WTC11 (cell line): ENCODE measurements around the gene NLRP13.

Experiments used
- ATF1 ChIP-seq: sonication (generic); formaldehyde crosslinking; IDR thresholded peaks from 2 replicates; pipeline ENCODE4 v1.8.1; 2023; ENCODE audit warnings: mild to moderate bottlenecking, moderate library complexity, missing genetic modification reagents
- CREB1 ChIP-seq: sonication (generic); formaldehyde crosslinking; IDR thresholded peaks from 2 replicates; pipeline ENCODE4 v1.8.0; 2023; ENCODE audit warnings: mild to moderate bottlenecking, missing genetic modification reagents
- CTCF ChIP-seq: fragments of 200-600 bp; IDR thresholded peaks from 2 replicates; pipeline ENCODE4 v1.8.0; 2022; ENCODE audit warnings: antibody characterized with exemption
- GABPB1 ChIP-seq: sonication (generic); formaldehyde crosslinking; IDR thresholded peaks from 2 replicates; pipeline ENCODE4 v1.8.1; 2023; ENCODE audit warnings: mild to moderate bottlenecking, missing genetic modification reagents
- MXD4 ChIP-seq: fragments of 250-450 bp; sonication (Bioruptor Pico); IDR thresholded peaks from 2 replicates; pipeline ENCODE4 v1.8.0; 2021; ENCODE audit warnings: mild to moderate bottlenecking, moderate library complexity, borderline replicate concordance
- NR1H2 ChIP-seq: sonication (generic); formaldehyde crosslinking; IDR thresholded peaks from 2 replicates; pipeline ENCODE4 v1.9.0; 2021; ENCODE audit warnings: mild to moderate bottlenecking, moderate library complexity, missing genetic modification reagents
- RELA ChIP-seq: sonication (generic); formaldehyde crosslinking; IDR thresholded peaks from 2 replicates; pipeline ENCODE4 v1.8.1; 2022; ENCODE audit warnings: missing genetic modification reagents, mild to moderate bottlenecking, borderline replicate concordance
- SP1 ChIP-seq: sonication (generic); formaldehyde crosslinking; conservative IDR thresholded peaks from 2 replicates; pipeline ENCODE4 v1.8.1; 2022; ENCODE audit warnings: missing genetic modification reagents
- TCF7 ChIP-seq: sonication (generic); formaldehyde crosslinking; IDR thresholded peaks from 2 replicates; pipeline ENCODE4 v1.8.0; 2022; ENCODE audit warnings: mild to moderate bottlenecking, low read depth, missing genetic modification reagents, moderate library complexity
- ZNF138 ChIP-seq: sonication (generic); formaldehyde crosslinking; conservative IDR thresholded peaks from 2 replicates; pipeline ENCODE4 v1.8.1; 2022; ENCODE audit warnings: mild to moderate bottlenecking, moderate library complexity, missing genetic modification reagents
- ZNF317 ChIP-seq: sonication (generic); formaldehyde crosslinking; IDR thresholded peaks from 2 replicates; pipeline ENCODE4 v1.8.1; 2023; ENCODE audit warnings: low read depth, mild to moderate bottlenecking, moderate library complexity, missing genetic modification reagents, borderline replicate concordance
- TF ChIP-seq, protein P1 (sequence below): sonication (generic); formaldehyde crosslinking; IDR thresholded peaks from 2 replicates; pipeline ENCODE4 v1.8.0; 2022; ENCODE audit warnings: missing genetic modification reagents

GRCh38 chr19:55931936-55932386, at the start of gene NLRP13:
- TF ChIP-seq ZNF317 (no peak), CTCF (no peak), NR1H2 (CRISPR knock-in tag) (no peak), ZNF138 (CRISPR knock-in tag) (no peak), GABPB1 (CRISPR knock-in tag) (no peak), CREB1 (CRISPR knock-in tag) (no peak), SP1 (CRISPR knock-in tag) (no peak), MXD4 (CRISPR knock-in tag) (no peak), TCF7 (no peak), ATF1 (CRISPR knock-in tag) (no peak), RELA (CRISPR knock-in tag) (no peak)
- TF ChIP-seq, protein P1, sequence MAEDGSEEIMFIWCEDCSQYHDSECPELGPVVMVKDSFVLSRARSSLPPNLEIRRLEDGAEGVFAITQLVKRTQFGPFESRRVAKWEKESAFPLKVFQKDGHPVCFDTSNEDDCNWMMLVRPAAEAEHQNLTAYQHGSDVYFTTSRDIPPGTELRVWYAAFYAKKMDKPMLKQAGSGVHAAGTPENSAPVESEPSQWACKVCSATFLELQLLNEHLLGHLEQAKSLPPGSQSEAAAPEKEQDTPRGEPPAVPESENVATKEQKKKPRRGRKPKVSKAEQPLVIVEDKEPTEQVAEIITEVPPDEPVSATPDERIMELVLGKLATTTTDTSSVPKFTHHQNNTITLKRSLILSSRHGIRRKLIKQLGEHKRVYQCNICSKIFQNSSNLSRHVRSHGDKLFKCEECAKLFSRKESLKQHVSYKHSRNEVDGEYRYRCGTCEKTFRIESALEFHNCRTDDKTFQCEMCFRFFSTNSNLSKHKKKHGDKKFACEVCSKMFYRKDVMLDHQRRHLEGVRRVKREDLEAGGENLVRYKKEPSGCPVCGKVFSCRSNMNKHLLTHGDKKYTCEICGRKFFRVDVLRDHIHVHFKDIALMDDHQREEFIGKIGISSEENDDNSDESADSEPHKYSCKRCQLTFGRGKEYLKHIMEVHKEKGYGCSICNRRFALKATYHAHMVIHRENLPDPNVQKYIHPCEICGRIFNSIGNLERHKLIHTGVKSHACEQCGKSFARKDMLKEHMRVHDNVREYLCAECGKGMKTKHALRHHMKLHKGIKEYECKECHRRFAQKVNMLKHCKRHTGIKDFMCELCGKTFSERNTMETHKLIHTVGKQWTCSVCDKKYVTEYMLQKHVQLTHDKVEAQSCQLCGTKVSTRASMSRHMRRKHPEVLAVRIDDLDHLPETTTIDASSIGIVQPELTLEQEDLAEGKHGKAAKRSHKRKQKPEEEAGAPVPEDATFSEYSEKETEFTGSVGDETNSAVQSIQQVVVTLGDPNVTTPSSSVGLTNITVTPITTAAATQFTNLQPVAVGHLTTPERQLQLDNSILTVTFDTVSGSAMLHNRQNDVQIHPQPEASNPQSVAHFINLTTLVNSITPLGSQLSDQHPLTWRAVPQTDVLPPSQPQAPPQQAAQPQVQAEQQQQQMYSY (CRISPR knock-in tag) = no peak
